SK-N-SH (cell line): ENCODE results near the gene SNED1. TPM values are rescaled to one million over a fixed set of nuclear protein-coding genes. Genes with fewer than 3 reads are reported as not detected.

Experiments used
- CTCF ChIA-PET: fragments of 300-600, 350-600 bp; formaldehyde crosslinking; extraction: SDS; loops from one replicate; lab custom pipeline; 2021; lab: Yijun Ruan, JAX
- POLR2A ChIA-PET: fragments of 350-600 bp; sonication (Branson Sonifier 250); formaldehyde crosslinking; extraction: SDS; loops from one replicate; lab custom pipeline; 2020; ENCODE audit warnings: antibody characterized with exemption, inconsistent platforms; lab: Yijun Ruan, JAX
- DNase-seq: peaks from one replicate; pipeline ENCODE4 v3.0.0; 2012
- H2AFZ ChIP-seq: fragments of 200-600 bp; sonication (generic); 2 replicates; pipeline ENCODE4 v1.8.1; 2016; ENCODE audit warnings: antibody characterized with exemption, mild to moderate bottlenecking, low read depth
- H3F3A ChIP-seq: fragments of 200-600 bp; sonication (generic); replicated peaks from 2 replicates; pipeline ENCODE3; 2016; ENCODE audit warnings: antibody characterized with exemption, mild to moderate bottlenecking; ENCODE audit not compliant: insufficient read depth
- H3K27ac ChIP-seq, 2 experiments: fragments of 200-500 bp in 1 of 2; fragments of 200-600 bp in 1 of 2; sonication (Bioruptor generic) in 1 of 2; sonication (generic), shearing (Covaris generic) in 1 of 2; 2 replicates each; pipeline versions ENCODE4 v1.5.1 to v1.6.1; 2014 to 2016; ENCODE audit warnings: low read depth in 2 of 2, inconsistent platforms in 1 of 2, low read length in 1 of 2, mild to moderate bottlenecking in 1 of 2, mixed read lengths in 1 of 2
- H3K27me3 ChIP-seq: fragments of 200-600 bp; sonication (generic), shearing (Covaris generic); 2 replicates; pipeline ENCODE4 v1.6.1; 2016; ENCODE audit warnings: mixed run types; ENCODE audit not compliant: insufficient read depth
- H3K36me3 ChIP-seq, 2 experiments: fragments of 200-500 bp in 1 of 2; fragments of 200-600 bp in 1 of 2; sonication (Bioruptor generic) in 1 of 2; sonication (generic) in 1 of 2; replicated peaks in 1 of 2; 2 replicates each; pipeline versions ENCODE3 to v1.5.1; 2014 to 2016; ENCODE audit warnings: low read length in 1 of 2, mild to moderate bottlenecking in 1 of 2; ENCODE audit not compliant: insufficient read depth in 2 of 2, control insufficient read depth in 1 of 2
- H3K4me1 ChIP-seq, 2 experiments: fragments of 200-500 bp in 1 of 2; fragments of 200-600 bp in 1 of 2; sonication (Bioruptor generic) in 1 of 2; sonication (generic), shearing (Covaris generic) in 1 of 2; 2 replicates each; pipeline versions ENCODE4 v1.5.1 to v1.6.1; 2014 to 2016; ENCODE audit warnings: low read depth in 1 of 2, low read length in 1 of 2, mixed run types in 1 of 2; ENCODE audit not compliant: insufficient read depth in 2 of 2, control insufficient read depth in 1 of 2
- H3K4me2 ChIP-seq: fragments of 200-600 bp; sonication (generic), shearing (Covaris generic); 2 replicates; pipeline ENCODE4 v1.6.1; 2017; ENCODE audit warnings: mixed run types
- H3K4me3 ChIP-seq, 2 experiments: fragments of 200-500 bp in 1 of 2; fragments of 200-600 bp in 1 of 2; sonication (Bioruptor generic) in 1 of 2; sonication (generic), shearing (Covaris generic) in 1 of 2; 2 replicates each; pipeline versions ENCODE4 v1.5.1 to v1.8.1; 2014 to 2016; ENCODE audit warnings: low read depth in 2 of 2, inconsistent platforms in 1 of 2, low read length in 1 of 2, mild to moderate bottlenecking in 1 of 2, mixed read lengths in 1 of 2, moderate library complexity in 1 of 2
- H3K79me2 ChIP-seq: fragments of 200-600 bp; sonication (generic); 2 replicates; pipeline ENCODE4 v1.8.1; 2017; ENCODE audit warnings: mild to moderate bottlenecking; ENCODE audit not compliant: insufficient read depth
- H3K9ac ChIP-seq: fragments of 200-600 bp; sonication (generic); 2 replicates; pipeline ENCODE4 v1.6.1; 2017; ENCODE audit warnings: mixed run types
- H3K9me2 ChIP-seq: fragments of 200-600 bp; sonication (generic); 2 replicates; pipeline ENCODE4 v1.6.1; 2017; ENCODE audit warnings: mixed run types
- H3K9me3 ChIP-seq: fragments of 200-600 bp; sonication (generic); 2 replicates; pipeline ENCODE4 v1.6.1; 2017; ENCODE audit warnings: mixed run types, mild to moderate bottlenecking, moderate library complexity
- H4K20me1 ChIP-seq: fragments of 200-600 bp; sonication (generic); 2 replicates; pipeline ENCODE4 v1.6.1; 2017; ENCODE audit warnings: mild to moderate bottlenecking, mixed run types; ENCODE audit not compliant: insufficient read depth
- CHD2 ChIP-seq: fragments of 150-350 bp; IDR thresholded peaks from 2 replicates; pipeline ENCODE4 v1.6.1; 2018; ENCODE audit warnings: low read length; ENCODE audit not compliant: partially characterized antibody
- CTCF ChIP-seq: fragments of 200-600 bp; sonication (generic); IDR thresholded peaks from 2 replicates; pipeline ENCODE4 v1.6.1; 2017; ENCODE audit warnings: antibody characterized with exemption, mild to moderate bottlenecking, moderate library complexity
- ELF1 ChIP-seq: IDR thresholded peaks from 2 replicates; pipeline ENCODE4 v1.4.0; 2012
- EP300 ChIP-seq, 2 experiments: IDR thresholded peaks; 2 replicates each; pipeline versions ENCODE4 v1.4.0 to v1.6.1; 2012; ENCODE audit warnings: borderline replicate concordance in 1 of 2, low read depth in 1 of 2, low read length in 1 of 2
- FOXJ3 ChIP-seq: sonication (generic); formaldehyde crosslinking; IDR thresholded peaks from 2 replicates; pipeline ENCODE4 v1.5.1; 2020; ENCODE audit warnings: mild to moderate bottlenecking, missing genetic modification reagents
- GABPA ChIP-seq: IDR thresholded peaks from 2 replicates; pipeline ENCODE4 v1.4.0; 2012; ENCODE audit warnings: low read depth, mild to moderate bottlenecking
- GATA2 ChIP-seq: sonication (generic); formaldehyde crosslinking; IDR thresholded peaks from 2 replicates; pipeline ENCODE4 v1.5.0; 2020; ENCODE audit warnings: mild to moderate bottlenecking, missing genetic modification reagents
- IRF3 ChIP-seq: fragments of 150-350 bp; IDR thresholded peaks from 2 replicates; pipeline ENCODE4 v1.6.1; 2016; ENCODE audit warnings: mild to moderate bottlenecking, low read depth, low read length
- MEF2A ChIP-seq: IDR thresholded peaks from 2 replicates; pipeline ENCODE4 v1.4.0; 2012; ENCODE audit warnings: low read depth, borderline replicate concordance
- MXI1 ChIP-seq: IDR thresholded peaks from 2 replicates; pipeline ENCODE4 v1.6.1; 2012; ENCODE audit warnings: mild to moderate bottlenecking, low read depth, low read length, improper control_type of control experiment
- NFIC ChIP-seq: IDR thresholded peaks from 2 replicates; pipeline ENCODE4 v1.4.0; 2012; ENCODE audit warnings: borderline replicate concordance
- NRF1 ChIP-seq: IDR thresholded peaks from 2 replicates; pipeline ENCODE4 v1.6.1; 2012; ENCODE audit warnings: low read depth, mild to moderate bottlenecking, low read length
- RFX5 ChIP-seq: IDR thresholded peaks from 2 replicates; pipeline ENCODE4 v1.6.1; 2012; ENCODE audit warnings: mild to moderate bottlenecking, improper control_type of control experiment, low read length
- SIN3A ChIP-seq: IDR thresholded peaks from 2 replicates; pipeline ENCODE4 v1.6.1; 2012; ENCODE audit warnings: low read depth, mild to moderate bottlenecking, low read length, moderate library complexity, borderline replicate concordance
- SMC3 ChIP-seq: IDR thresholded peaks from 2 replicates; pipeline ENCODE4 v1.6.1; 2012; ENCODE audit warnings: low read depth, low read length, improper control_type of control experiment
- TAF1 ChIP-seq: IDR thresholded peaks from 2 replicates; pipeline ENCODE4 v1.6.1; 2012; ENCODE audit warnings: low read depth, mild to moderate bottlenecking, low read length, moderate library complexity, borderline replicate concordance
- TEAD4 ChIP-seq: IDR thresholded peaks from 2 replicates; pipeline ENCODE4 v1.4.0; 2012; ENCODE audit warnings: mild to moderate bottlenecking, borderline replicate concordance; ENCODE audit not compliant: insufficient read depth
- USF1 ChIP-seq: IDR thresholded peaks from 2 replicates; pipeline ENCODE4 v1.4.0; 2012; ENCODE audit warnings: low read depth, borderline replicate concordance
- USF2 ChIP-seq: fragments of 150-350 bp; IDR thresholded peaks from 2 replicates; pipeline ENCODE4 v1.6.1; 2017; ENCODE audit warnings: antibody characterized with exemption, low read length, low read depth, borderline replicate concordance
- ZBTB33 ChIP-seq: IDR thresholded peaks from 2 replicates; pipeline ENCODE4 v1.4.0; 2012; ENCODE audit warnings: low read depth, borderline replicate concordance
- WGBS: methylation state at CpG from one replicate; pipeline ENCODE4 v1.1.6; 2017; ENCODE audit warnings: low lambda C conversion rate; 5-methylcytosine and 5-hydroxymethylcytosine counted together
- polyA plus RNA-seq, 3 experiments: library from polyadenylated mRNA; depleted of rRNA; stranded (reverse); fragments of >200 nt; gene quantifications; 2 replicates each; pipeline ENCODE4 v1.2.3, GENCODE V29; 2012

Gene SNED1
- polyA plus RNA-seq, 1 of the 3 experiments (the other 2 are of a cell fraction) = 0.03 TPM

- ChIA-PET CTCF (no interaction called here), POLR2A (no interaction called here)
- Histone ChIP-seq H3K9me3 (no peaks in the 10 kb centered on the region), H3K9me2 (no peaks in the 10 kb centered on the region), H3K4me1 (no peaks in the 10 kb centered on the region), H3K4me2 (no peak overlapping the region), H3K36me3 (no peaks in the 10 kb centered on the region), H3K79me2 (no peaks in the 10 kb centered on the region), H4K20me1 (no peaks in the 10 kb centered on the region), H3K27me3 (no peaks in the 10 kb centered on the region), H3K27ac (no peak overlapping the region), H3K9ac (no peak overlapping the region), H2AFZ (no peak overlapping the region), H3K4me3 (no peak overlapping the region), H3F3A (no peaks in the 10 kb centered on the region)
- TF ChIP-seq GABPA (no peak), MEF2A (no peak), TEAD4 (no peak)
- DNase-seq = no peak
- WGBS = 78% methylated on average over 27 of the region's 36 CpGs
These were observed 38.1 kb downstream of the SNED1 start for GRCh38 chr2:241036397-241036963.

- no peak overlapping the region for H3K4me2 ChIP-seq
- no peaks in the 10 kb centered on the region for H3K9me2 ChIP-seq
- no peak overlapping the region for H3K4me3 ChIP-seq
- no peak overlapping the region for H2AFZ ChIP-seq
- H3K27ac ChIP-seq = no peak overlapping the region
- no peaks in the 10 kb centered on the region for H3K79me2 ChIP-seq
- H3K36me3 ChIP-seq = no peaks in the 10 kb centered on the region
- H4K20me1 ChIP-seq = no peaks in the 10 kb centered on the region
- no peaks in the 10 kb centered on the region for H3K4me1 ChIP-seq
- H3K9me3 ChIP-seq = no peaks in the 10 kb centered on the region
- no peak for DNase-seq
- TF ChIP-seq CHD2 (no peak), NRF1 (no peak), TAF1 (no peak), ZBTB33 (no peak), GABPA (no peak), CTCF (no peak), USF1 (no peak), IRF3 (no peak), EP300 (IDR thresholded peaks at IDR 0.05; ENCODE audit: borderline replicate concordance in 1 of 2, low read depth in 1 of 2, low read length in 1 of 2) (no peak), RFX5 (no peak), GATA2 (CRISPR knock-in tag) (no peak), USF2 (no peak), SMC3 (no peak), MXI1 (no peak), NFIC (no peak), FOXJ3 (no peak), SIN3A (no peak), TEAD4 (no peak), ELF1 (no peak)
- TF ChIP-seq, all 33 proteins: peak for 0
- ChIA-PET POLR2A (no interaction called here), CTCF (no interaction called here)
- Histone ChIP-seq H3F3A (no peaks in the 10 kb centered on the region), H3K27me3 (no peaks in the 10 kb centered on the region), H3K9ac (no peak overlapping the region)
- 81% methylated on average over 10 of the region's 18 CpGs for WGBS
These were observed 38.6 kb downstream of the SNED1 start for GRCh38 chr2:241036964-241037421.
